Esophagus muscularis mucosa (tissue), 4 donors: ENCODE measurements around the gene ZNF474. TPM values are rescaled to one million over a fixed set of nuclear protein-coding genes. Genes with fewer than 3 reads are reported as not detected.
"Not testable (repeated sequence)": the region's sequence is repeated elsewhere in the genome, so short reads cannot be mapped to it uniquely, and the experiment has no call there.

Source experiments
- DNase-seq: peaks from one replicate; pipeline ENCODE4 v3.0.0-alpha.2; 2017; ENCODE audit errors: extremely low spot score
- H3K27ac ChIP-seq, 4 donors: fragments of 200-600 bp; sonication (generic); replicated peaks in 1 of 4; 1 replicate in 3 of 4; 2 replicates in 1 of 4; pipeline ENCODE4 v1.5.1; 2016 to 2019; ENCODE audit warnings: mild to moderate bottlenecking in 1 of 4
- H3K27me3 ChIP-seq, 4 donors: fragments of 200-600 bp; sonication (generic); one replicate each; pipeline versions ENCODE4 v1.5.1 to v1.6.0; 2016 to 2019
- H3K36me3 ChIP-seq, 4 donors: fragments of 200-600 bp; sonication (generic); one replicate each; pipeline ENCODE4 v1.5.1; 2016 to 2019
- H3K4me1 ChIP-seq, 4 donors: fragments of 200-600 bp; sonication (generic); one replicate each; pipeline ENCODE4 v1.5.1; 2016 to 2019
- H3K4me3 ChIP-seq, 4 donors: fragments of 200-600 bp; sonication (generic); 1 replicate in 2 of 4; 2 replicates in 2 of 4; pipeline ENCODE4 v1.5.1; 2016 to 2019; ENCODE audit warnings: mild to moderate bottlenecking in 4 of 4, moderate library complexity in 1 of 4
- H3K9me3 ChIP-seq, 4 donors: fragments of 200-600 bp; sonication (generic); 1 replicate in 3 of 4; 2 replicates in 1 of 4; pipeline ENCODE4 v1.5.1; 2016 to 2019
- EP300 ChIP-seq: sonication (generic); formaldehyde crosslinking; IDR thresholded peaks from one replicate; pipeline ENCODE4 v1.6.1; 2017; ENCODE audit warnings: antibody characterized with exemption
- POLR2A ChIP-seq: fragments of 450-650 bp; IDR thresholded peaks from one replicate; pipeline ENCODE4 v1.6.1; 2017; ENCODE audit warnings: antibody characterized with exemption, moderate library complexity, mild to moderate bottlenecking, low read depth
- POLR2AphosphoS5 ChIP-seq, 2 donors: sonication (generic); formaldehyde crosslinking; IDR thresholded peaks; one replicate each; pipeline ENCODE4 v1.6.1; 2017; ENCODE audit warnings: antibody characterized with exemption in 2 of 2
- WGBS: methylation state at CpG from one replicate; pipeline ENCODE4 v1.1.5; 2018; 5-methylcytosine and 5-hydroxymethylcytosine counted together
- intact Hi-C: fragments of 100-400 bp; cut with DNase I; formaldehyde crosslinking; loops from one replicate; pipeline ENCODE4 v1.15.1; 2023
- total RNA-seq, 4 donors: library from RNA; depleted of rRNA; stranded (reverse); fragments of >200 nt; gene quantifications; one replicate each; pipeline versions ENCODE4 v1.1.0 to v1.2.1, GENCODE V29; 2016
- TF ChIP-seq, protein P1 (sequence below), 3 experiments: fragments of 200-600 bp in 2 of 3; fragments of 450-650 bp in 1 of 3; sonication (generic) in 2 of 3; IDR thresholded peaks; one replicate each; pipeline ENCODE4 v1.5.1; 2017 to 2019; ENCODE audit warnings: antibody characterized with exemption in 3 of 3, mild to moderate bottlenecking in 2 of 3, moderate library complexity in 1 of 3

The ZNF474 gene
- total RNA-seq, 4 donors from 2014 or later, result 0.33 to 1.8 (median 0.71) TPM; not detected in 1

DNA sequence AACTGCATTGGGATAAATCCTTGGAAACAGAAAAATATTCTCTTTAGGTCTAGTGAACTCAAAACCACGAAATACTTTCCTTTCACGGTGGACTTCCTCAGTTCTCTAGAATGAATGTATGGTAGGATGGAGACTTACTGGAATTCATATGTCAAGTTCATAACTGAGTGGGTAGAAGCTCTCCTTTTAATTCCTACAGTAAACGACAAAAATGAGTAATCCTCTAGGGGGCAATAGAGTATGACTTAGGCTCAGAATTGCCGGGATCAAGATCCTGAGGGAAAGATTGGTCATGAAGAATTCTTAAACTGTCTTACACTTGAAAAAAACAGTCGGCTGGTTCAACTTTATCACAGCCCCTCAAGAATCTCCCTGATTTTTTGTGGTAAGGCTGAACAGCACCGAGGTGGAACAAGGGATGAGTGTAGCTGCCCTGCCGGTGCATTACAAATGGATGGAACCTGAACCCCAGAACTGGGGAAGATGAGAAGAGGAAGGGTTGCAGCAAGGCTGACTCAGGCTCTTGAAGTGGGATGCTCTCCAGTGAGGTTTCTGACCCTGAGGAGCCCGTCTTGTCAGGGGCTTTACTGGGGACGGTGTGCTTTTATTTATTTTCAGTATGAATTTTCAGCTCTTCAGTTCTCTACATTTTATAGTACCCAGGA lies 37.3 kb upstream of the ZNF474 start:
- intact Hi-C loops, result loop anchor here (2.0 to 10.0 kb wide), 2 partner anchors 65 to 323 kb away; no protein-coding TSS in a partner anchor
- no peaks in the 10 kb centered on the region for H3K27me3 ChIP-seq
- no peaks in the 10 kb centered on the region for H3K9me3 ChIP-seq
- H3K27ac ChIP-seq, result no peak overlapping the region
- no peak overlapping the region for H3K4me3 ChIP-seq
- H3K36me3 ChIP-seq, result no peaks in the 10 kb centered on the region
- WGBS, result 55% methylated on average over 9 of the region's 9 CpGs
- TF ChIP-seq, protein P1, sequence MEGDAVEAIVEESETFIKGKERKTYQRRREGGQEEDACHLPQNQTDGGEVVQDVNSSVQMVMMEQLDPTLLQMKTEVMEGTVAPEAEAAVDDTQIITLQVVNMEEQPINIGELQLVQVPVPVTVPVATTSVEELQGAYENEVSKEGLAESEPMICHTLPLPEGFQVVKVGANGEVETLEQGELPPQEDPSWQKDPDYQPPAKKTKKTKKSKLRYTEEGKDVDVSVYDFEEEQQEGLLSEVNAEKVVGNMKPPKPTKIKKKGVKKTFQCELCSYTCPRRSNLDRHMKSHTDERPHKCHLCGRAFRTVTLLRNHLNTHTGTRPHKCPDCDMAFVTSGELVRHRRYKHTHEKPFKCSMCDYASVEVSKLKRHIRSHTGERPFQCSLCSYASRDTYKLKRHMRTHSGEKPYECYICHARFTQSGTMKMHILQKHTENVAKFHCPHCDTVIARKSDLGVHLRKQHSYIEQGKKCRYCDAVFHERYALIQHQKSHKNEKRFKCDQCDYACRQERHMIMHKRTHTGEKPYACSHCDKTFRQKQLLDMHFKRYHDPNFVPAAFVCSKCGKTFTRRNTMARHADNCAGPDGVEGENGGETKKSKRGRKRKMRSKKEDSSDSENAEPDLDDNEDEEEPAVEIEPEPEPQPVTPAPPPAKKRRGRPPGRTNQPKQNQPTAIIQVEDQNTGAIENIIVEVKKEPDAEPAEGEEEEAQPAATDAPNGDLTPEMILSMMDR (IDR thresholded peaks at IDR 0.05), result peak; percentile 45 to 60 (median 52)
- no peak for TF ChIP-seq EP300
- no peak for DNase-seq
- H3K4me1 ChIP-seq, result peaks cover 0 to 28% (median 7%) of the 10 kb centered on the region in 4 donors

DNA sequence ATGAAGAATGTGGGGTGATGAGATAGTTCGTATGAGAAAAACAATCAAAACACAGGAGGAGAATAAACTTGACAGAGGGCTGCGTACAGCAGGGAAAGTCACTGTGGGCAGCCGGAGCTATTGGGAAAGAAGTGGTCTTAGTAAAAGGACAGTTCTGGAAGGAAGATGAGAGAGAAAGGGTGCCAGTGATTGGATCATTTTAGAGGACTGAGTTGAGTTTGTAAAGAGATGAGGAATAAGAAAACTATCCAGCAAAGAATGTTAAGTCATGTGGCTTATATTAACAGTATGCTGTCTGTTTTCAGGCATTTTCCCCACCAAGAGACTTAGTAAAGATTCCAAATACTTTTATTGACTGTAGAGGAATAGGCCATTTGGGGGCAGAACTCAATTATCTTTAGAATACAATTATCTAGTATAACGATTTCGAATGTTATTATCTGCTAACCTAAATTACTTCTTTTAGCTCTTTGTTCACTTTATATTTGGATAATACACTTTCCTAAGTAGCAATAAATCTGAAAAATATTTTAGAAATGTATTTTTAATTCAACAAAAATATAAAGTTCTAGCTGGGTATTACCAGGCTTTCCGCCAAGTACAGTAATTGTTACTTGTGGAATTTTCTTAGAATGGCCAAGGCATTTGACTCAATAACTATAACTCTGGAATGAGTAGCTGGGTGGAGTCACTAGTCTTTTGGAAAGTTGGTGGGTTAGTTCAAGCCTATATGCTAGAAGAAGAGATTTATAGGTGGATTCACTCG lies 35.7 kb upstream of the ZNF474 start:
- H3K27ac ChIP-seq, result peak overlapping the region in 1 of 4 donors; percentile 14
- H3K4me3 ChIP-seq, result no peak overlapping the region
- no peaks in the 10 kb centered on the region for H3K36me3 ChIP-seq
- TF ChIP-seq, protein P1 (IDR thresholded peaks at IDR 0.05), result no peak
- TF ChIP-seq EP300 (no peak), POLR2A (no peak), POLR2AphosphoS5 (IDR thresholded peaks at IDR 0.05) (no peak)
- intact Hi-C loops, result loop anchor here (2.0 to 10.0 kb wide), 2 partner anchors 63 to 321 kb away; no protein-coding TSS in a partner anchor
- WGBS, result 78% methylated on average over 7 of the region's 7 CpGs
- no peaks in the 10 kb centered on the region for H3K27me3 ChIP-seq
- no peaks in the 10 kb centered on the region for H3K9me3 ChIP-seq
- H3K4me1 ChIP-seq, result peaks cover 0 to 28% (median 7%) of the 10 kb centered on the region in 4 donors
- DNase-seq, result no peak

DNA sequence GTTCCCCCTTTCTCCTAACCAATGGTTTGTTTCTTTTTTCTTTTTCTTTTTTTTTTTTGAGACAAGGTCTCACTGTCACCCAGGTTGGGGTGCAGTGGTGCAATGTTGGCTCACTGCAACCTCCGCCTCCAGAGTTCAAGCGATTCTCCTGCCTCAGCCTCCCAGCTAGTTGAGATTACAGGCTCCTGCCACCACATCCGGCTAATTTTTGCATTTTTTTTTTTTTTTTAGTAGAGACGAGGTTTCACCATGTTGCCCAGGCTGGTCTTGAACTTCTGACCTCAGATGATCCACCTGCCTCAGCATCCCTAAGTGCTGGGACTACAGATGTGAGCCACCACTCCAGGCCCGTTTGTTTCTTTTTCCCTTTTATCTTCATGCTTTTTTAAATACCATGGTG lies 35.1 kb upstream of the ZNF474 start:
- not testable (repeated sequence) for DNase-seq, H3K27ac ChIP-seq, H3K9me3 ChIP-seq, H3K27me3 ChIP-seq, H3K36me3 ChIP-seq, H3K4me3 ChIP-seq
- intact Hi-C loops, result loop anchor here (10.0 kb wide), 1 partner anchor 321 kb away; no protein-coding TSS in a partner anchor
- H3K4me1 ChIP-seq, result peaks cover 0 to 28% (median 7%) of the 10 kb centered on the region in 4 donors
- WGBS, result 92% methylated on average over 5 of the region's 5 CpGs

DNA sequence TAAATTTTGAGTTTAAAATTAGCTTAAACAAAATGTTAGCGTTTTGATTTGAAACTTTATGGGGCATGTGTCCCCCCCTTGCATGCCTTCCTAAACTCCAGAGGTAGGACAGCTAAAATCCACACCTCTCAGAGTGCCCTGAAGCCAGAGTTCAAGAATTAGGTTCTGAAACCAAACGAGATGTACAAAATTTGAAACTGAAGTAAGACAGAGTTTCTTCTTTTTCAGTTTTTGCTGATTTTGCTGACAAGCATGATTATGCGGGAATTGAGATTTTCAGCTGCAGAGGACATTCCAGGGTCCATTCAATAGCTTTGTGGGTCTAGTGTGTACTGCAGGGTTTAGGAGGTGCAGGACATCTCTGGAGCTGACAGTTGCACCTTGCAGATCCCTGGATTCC lies 34.2 kb upstream of the ZNF474 start:
- Histone ChIP-seq H3K4me1 (peaks cover 0 to 28% (median 7%) of the 10 kb centered on the region in 4 donors), H3K36me3 (no peaks in the 10 kb centered on the region), H3K9me3 (no peaks in the 10 kb centered on the region), H3K4me3 (no peak overlapping the region), H3K27ac (no peak overlapping the region), H3K27me3 (no peaks in the 10 kb centered on the region)
- intact Hi-C loops, result loop anchor here (10.0 kb wide), 1 partner anchor 320 kb away; no protein-coding TSS in a partner anchor
- no peak for TF ChIP-seq POLR2A
- TF ChIP-seq, protein P1 (IDR thresholded peaks at IDR 0.05), result no peak
- TF ChIP-seq EP300, result no peak
- no peak for TF ChIP-seq POLR2AphosphoS5 (IDR thresholded peaks at IDR 0.05)
- WGBS, result 57% methylated on average over 3 of the region's 3 CpGs
- DNase-seq, result no peak

DNA sequence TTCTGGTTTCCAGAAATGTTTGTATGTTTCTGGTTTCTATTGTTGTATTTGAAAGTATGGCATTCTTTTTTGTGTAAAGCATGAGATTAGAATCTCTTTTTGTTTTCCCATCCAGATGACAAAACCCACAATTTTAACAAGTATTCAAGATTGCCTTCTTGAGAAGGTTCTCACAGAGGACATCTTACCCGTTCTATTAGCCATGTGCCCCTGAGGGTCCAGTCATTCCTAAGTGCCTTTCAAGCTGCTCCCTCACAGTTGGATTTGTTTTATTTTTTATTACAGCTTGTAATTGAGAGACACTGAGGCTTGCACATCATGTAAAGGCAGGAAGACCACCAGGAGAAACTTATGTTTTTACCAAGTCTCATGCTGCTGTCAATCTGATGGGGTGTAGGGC lies 32.0 kb upstream of the ZNF474 start:
- DNase-seq, result no peak
- intact Hi-C loops, result loop anchor here (10.0 kb wide), 1 partner anchor 317 kb away; no protein-coding TSS in a partner anchor
- 95% methylated on average over 1 of the region's 1 CpG for WGBS
- Histone ChIP-seq H3K9me3 (no peaks in the 10 kb centered on the region), H3K27ac (no peak overlapping the region), H3K4me3 (no peak overlapping the region), H3K27me3 (no peaks in the 10 kb centered on the region), H3K36me3 (no peaks in the 10 kb centered on the region), H3K4me1 (peaks cover 0 to 28% (median 7%) of the 10 kb centered on the region in 4 donors)
- no peak for TF ChIP-seq POLR2A
- TF ChIP-seq, protein P1 (IDR thresholded peaks at IDR 0.05), result no peak
- TF ChIP-seq EP300, result no peak
- no peak for TF ChIP-seq POLR2AphosphoS5 (IDR thresholded peaks at IDR 0.05)
